Loucy (cell line): Measurements from ENCODE around the gene SLX4IP.

Experiments used
- CTCF ChIP-seq: fragments of 200-600 bp; sonication (generic); conservative IDR thresholded peaks from 2 replicates; pipeline ENCODE4 v1.5.1; 2014; ENCODE audit warnings: mild to moderate bottlenecking, antibody characterized with exemption, low read length
- EZH2phosphoT487 ChIP-seq: fragments of 200-600 bp; IDR thresholded peaks from 2 replicates; pipeline ENCODE4 v1.6.1; 2018; ENCODE audit warnings: antibody characterized with exemption, mild to moderate bottlenecking, moderate library complexity, borderline replicate concordance

GRCh38 chr20:10641467-10641866 lies 206.4 kb downstream of the SLX4IP start:
- TF ChIP-seq CTCF (no peak), EZH2phosphoT487 (no peak)
